ENCODE results near the gene SLC25A23. TPM values are rescaled to one million over a fixed set of nuclear protein-coding genes. Genes with fewer than 3 reads are reported as not detected.

SLC25A23 gene
- total and polyA plus RNA-seq, 9 of the 15 experiments (the other 6 are each of a cell fraction or from before 2014, with no cell fraction given) = 6.1 to 72.0 (median 26.6) TPM

DNA sequence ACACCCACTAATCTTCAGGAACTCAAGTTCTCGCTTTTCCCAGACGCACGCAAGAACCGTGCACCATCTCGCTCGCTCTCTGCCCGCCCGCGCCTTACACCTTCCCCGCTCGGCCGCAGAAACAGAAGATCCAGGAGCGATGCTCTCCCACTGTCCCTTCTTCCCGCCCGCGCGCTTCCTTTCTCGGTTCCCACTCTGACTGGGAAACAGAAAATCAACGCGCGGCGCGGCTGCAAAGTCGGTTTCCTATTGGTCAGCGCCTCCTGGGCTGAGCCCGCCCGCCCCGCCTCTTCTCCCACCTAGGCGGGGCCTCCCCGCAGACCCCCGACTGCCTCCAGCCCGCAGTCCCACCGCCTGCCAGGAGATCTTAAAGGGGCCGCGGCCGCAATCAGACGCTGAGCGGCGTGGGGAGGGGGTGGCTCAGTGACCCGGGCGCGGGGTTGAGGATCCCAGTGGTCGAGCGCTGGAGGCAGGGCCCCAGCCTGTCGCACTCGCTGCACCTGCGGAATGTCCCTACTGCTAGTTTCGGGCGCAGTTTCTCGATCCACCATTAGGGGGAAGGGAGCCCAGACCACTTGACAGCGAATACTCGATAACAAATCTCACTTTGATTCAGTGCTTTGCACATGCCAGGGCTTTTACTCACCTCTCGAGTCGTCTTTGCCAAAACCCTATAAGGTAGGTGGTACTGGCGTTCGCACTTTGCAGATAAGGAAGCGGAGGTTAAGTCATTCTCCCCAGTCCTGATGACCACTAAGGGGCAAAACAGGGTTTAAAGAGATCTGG lies 700 bp upstream of the SLC25A23 start (continued):
- TF ChIP-seq ATF3 (IDR thresholded peaks at IDR 0.05) = no peak
- TF ChIP-seq ATF3 (CRISPR knock-in tag; conservative IDR thresholded peaks at IDR 0.05) = no peak
- TF ChIP-seq PHB2 (IDR thresholded peaks at IDR 0.05; ENCODE audit: low read depth) = no peak
- TF ChIP-seq HCFC1 (IDR thresholded peaks at IDR 0.05; ENCODE audit: low read depth, low read length) = peak; percentile 36; the same call in 1 of the 2 replicates
- TF ChIP-seq CCNT2 (IDR thresholded peaks at IDR 0.05; ENCODE audit: borderline replicate concordance, extremely low read depth, insufficient read length, low read depth, low read length) = peak; percentile 45
- no peak for TF ChIP-seq NR3C1 (CRISPR knock-in tag; IDR thresholded peaks at IDR 0.05)
- TF ChIP-seq MAFK (IDR thresholded peaks at IDR 0.05; ENCODE audit: low read length) = no peak
- peak; percentile 61; the same call in 1 of the 2 replicates for TF ChIP-seq MTA3 (IDR thresholded peaks at IDR 0.05; ENCODE audit: borderline replicate concordance)
- no peak for TF ChIP-seq SNIP1 (IDR thresholded peaks at IDR 0.05; ENCODE audit: low read depth)
- TF ChIP-seq ZNF57 (CRISPR knock-in tag; IDR thresholded peaks at IDR 0.05) = no peak
- TF ChIP-seq MEF2D (tag; conservative IDR thresholded peaks at IDR 0.05; ENCODE audit: low read depth) = no peak
- no peak for TF ChIP-seq EGR1 (conservative IDR thresholded peaks at IDR 0.05)
- no peak for TF ChIP-seq E2F3 (CRISPR knock-in tag; IDR thresholded peaks at IDR 0.05)
- TF ChIP-seq, protein P1, sequence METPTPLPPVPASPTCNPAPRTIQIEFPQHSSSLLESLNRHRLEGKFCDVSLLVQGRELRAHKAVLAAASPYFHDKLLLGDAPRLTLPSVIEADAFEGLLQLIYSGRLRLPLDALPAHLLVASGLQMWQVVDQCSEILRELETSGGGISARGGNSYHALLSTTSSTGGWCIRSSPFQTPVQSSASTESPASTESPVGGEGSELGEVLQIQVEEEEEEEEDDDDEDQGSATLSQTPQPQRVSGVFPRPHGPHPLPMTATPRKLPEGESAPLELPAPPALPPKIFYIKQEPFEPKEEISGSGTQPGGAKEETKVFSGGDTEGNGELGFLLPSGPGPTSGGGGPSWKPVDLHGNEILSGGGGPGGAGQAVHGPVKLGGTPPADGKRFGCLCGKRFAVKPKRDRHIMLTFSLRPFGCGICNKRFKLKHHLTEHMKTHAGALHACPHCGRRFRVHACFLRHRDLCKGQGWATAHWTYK (CRISPR knock-in tag; IDR thresholded peaks at IDR 0.05) = 0 out of 2 replicates have a peak, but pooled peaks have one; percentile 36
- TF ChIP-seq, protein P2, sequence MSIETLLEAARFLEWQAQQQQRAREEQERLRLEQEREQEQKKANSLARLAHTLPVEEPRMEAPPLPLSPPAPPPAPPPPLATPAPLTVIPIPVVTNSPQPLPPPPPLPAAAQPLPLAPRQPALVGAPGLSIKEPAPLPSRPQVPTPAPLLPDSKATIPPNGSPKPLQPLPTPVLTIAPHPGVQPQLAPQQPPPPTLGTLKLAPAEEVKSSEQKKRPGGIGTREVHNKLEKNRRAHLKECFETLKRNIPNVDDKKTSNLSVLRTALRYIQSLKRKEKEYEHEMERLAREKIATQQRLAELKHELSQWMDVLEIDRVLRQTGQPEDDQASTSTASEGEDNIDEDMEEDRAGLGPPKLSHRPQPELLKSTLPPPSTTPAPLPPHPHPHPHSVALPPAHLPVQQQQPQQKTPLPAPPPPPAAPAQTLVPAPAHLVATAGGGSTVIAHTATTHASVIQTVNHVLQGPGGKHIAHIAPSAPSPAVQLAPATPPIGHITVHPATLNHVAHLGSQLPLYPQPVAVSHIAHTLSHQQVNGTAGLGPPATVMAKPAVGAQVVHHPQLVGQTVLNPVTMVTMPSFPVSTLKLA (conservative IDR thresholded peaks at IDR 0.05) = peak; percentile 49 to 59; a peak in 3 of 4 replicates
- peak; percentile 23 to 62; a peak in 2 of 4 replicates for TF ChIP-seq UBTF (IDR thresholded peaks at IDR 0.05; ENCODE audit: borderline replicate concordance in 1 of 2, low read depth in 2 of 2, low read length in 2 of 2)
- no peak for TF ChIP-seq ZNF165 (CRISPR knock-in tag; IDR thresholded peaks at IDR 0.05; ENCODE audit: borderline replicate concordance)
- TF ChIP-seq, protein P3, sequence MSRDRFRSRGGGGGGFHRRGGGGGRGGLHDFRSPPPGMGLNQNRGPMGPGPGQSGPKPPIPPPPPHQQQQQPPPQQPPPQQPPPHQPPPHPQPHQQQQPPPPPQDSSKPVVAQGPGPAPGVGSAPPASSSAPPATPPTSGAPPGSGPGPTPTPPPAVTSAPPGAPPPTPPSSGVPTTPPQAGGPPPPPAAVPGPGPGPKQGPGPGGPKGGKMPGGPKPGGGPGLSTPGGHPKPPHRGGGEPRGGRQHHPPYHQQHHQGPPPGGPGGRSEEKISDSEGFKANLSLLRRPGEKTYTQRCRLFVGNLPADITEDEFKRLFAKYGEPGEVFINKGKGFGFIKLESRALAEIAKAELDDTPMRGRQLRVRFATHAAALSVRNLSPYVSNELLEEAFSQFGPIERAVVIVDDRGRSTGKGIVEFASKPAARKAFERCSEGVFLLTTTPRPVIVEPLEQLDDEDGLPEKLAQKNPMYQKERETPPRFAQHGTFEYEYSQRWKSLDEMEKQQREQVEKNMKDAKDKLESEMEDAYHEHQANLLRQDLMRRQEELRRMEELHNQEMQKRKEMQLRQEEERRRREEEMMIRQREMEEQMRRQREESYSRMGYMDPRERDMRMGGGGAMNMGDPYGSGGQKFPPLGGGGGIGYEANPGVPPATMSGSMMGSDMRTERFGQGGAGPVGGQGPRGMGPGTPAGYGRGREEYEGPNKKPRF (IDR thresholded peaks at IDR 0.05; ENCODE audit: low read depth, low read length) = no peak
- TF ChIP-seq ETV5 (CRISPR knock-in tag; IDR thresholded peaks at IDR 0.05; ENCODE audit: low read depth) = peak; percentile 20; the same call in 1 of the 2 replicates

Measured in K562 (cell line).